HEK293 (cell line): ENCODE results near the gene IGSF21.

ENCODE experiments used
- KLF9 ChIP-seq: fragments of 450-650 bp; formaldehyde crosslinking; IDR thresholded peaks from 2 replicates; pipeline ENCODE4 v1.5.1; 2016; ENCODE audit warnings: missing biosample characterization, missing genetic modification characterization, low read depth
- MZF1 ChIP-seq: fragments of 450-650 bp; formaldehyde crosslinking; IDR thresholded peaks from 2 replicates; pipeline ENCODE4 v1.5.1; 2017; ENCODE audit warnings: missing biosample characterization, missing genetic modification characterization, borderline replicate concordance
- PRDM1 ChIP-seq: fragments of 450-650 bp; formaldehyde crosslinking; IDR thresholded peaks from 2 replicates; pipeline ENCODE4; 2016; ENCODE audit warnings: missing biosample characterization, missing genetic modification characterization
- SP2 ChIP-seq: fragments of 450-650 bp; formaldehyde crosslinking; IDR thresholded peaks from 2 replicates; pipeline ENCODE4 v1.5.1; 2016; ENCODE audit warnings: missing biosample characterization, missing genetic modification characterization
- YY2 ChIP-seq: fragments of 450-650 bp; formaldehyde crosslinking; IDR thresholded peaks from 2 replicates; pipeline ENCODE4 v1.5.1; 2016; ENCODE audit warnings: missing biosample characterization, missing genetic modification characterization
- ZBTB26 ChIP-seq: fragments of 450-650 bp; formaldehyde crosslinking; optimal IDR thresholded peaks from 2 replicates; pipeline ENCODE3; 2016; ENCODE audit warnings: missing biosample characterization, mild to moderate bottlenecking, missing genetic modification characterization
- ZFP69B ChIP-seq: fragments of 450-650 bp; formaldehyde crosslinking; IDR thresholded peaks from 2 replicates; pipeline ENCODE4 v1.5.1; 2016; ENCODE audit warnings: missing biosample characterization, missing genetic modification characterization
- ZNF138 ChIP-seq: fragments of 450-650 bp; formaldehyde crosslinking; IDR thresholded peaks from 2 replicates; pipeline ENCODE4 v1.5.1; 2016; ENCODE audit warnings: missing biosample characterization, missing genetic modification characterization, borderline replicate concordance
- ZNF274 ChIP-seq, 2 experiments: fragments of 200-500 bp in 1 of 2; fragments of 450-650 bp in 1 of 2; sonication (Bioruptor generic) in 1 of 2; formaldehyde crosslinking in 1 of 2; IDR thresholded peaks; 2 replicates each; pipeline versions ENCODE4 v1.5.1 to v1.6.1; 2014 to 2016; ENCODE audit warnings: borderline replicate concordance in 1 of 2, inconsistent platforms in 1 of 2, low read length in 1 of 2, missing biosample characterization in 1 of 2, missing genetic modification characterization in 1 of 2
- ZNF501 ChIP-seq: fragments of 450-650 bp; formaldehyde crosslinking; IDR thresholded peaks from 2 replicates; pipeline ENCODE4 v1.5.1; 2016; ENCODE audit warnings: missing biosample characterization, missing genetic modification characterization
- TF ChIP-seq, protein P1 (sequence below): fragments of 450-650 bp; formaldehyde crosslinking; IDR thresholded peaks from 2 replicates; pipeline ENCODE4 v1.5.1; 2017; ENCODE audit warnings: missing biosample characterization, missing genetic modification characterization
- TF ChIP-seq, protein P2 (sequence below): fragments of 450-650 bp; formaldehyde crosslinking; IDR thresholded peaks from 2 replicates; pipeline ENCODE4 v1.5.1; 2016; ENCODE audit warnings: missing biosample characterization, missing genetic modification characterization

DNA sequence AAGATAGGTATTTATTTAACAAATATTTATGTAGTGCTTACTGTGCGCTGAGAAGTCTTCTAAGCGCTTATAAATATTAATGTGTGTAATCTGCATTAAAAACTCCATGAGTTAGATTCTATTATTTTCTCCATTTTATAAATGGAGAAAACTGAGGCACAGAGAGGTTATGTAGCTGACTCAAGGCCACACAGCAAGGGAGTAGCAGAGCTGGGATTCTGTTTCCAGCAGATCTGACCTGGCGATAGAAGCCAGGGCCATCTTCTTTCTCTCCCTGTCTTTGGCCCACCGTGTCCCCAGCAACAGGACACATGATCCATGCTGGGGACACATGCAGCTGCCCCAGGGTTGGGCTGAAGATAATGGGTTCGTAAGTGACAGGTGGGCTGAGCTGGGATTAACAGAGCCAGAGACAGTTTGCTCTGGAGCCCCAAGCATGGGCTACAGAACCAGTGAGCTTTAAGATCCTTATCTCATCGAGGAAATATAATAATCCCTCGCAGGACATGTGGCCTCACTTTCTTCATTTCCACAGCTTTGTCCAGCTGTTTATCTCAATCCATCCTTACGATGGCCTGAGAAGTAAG, 30.3 kb downstream of the IGSF21 start:
- TF ChIP-seq, protein P1, sequence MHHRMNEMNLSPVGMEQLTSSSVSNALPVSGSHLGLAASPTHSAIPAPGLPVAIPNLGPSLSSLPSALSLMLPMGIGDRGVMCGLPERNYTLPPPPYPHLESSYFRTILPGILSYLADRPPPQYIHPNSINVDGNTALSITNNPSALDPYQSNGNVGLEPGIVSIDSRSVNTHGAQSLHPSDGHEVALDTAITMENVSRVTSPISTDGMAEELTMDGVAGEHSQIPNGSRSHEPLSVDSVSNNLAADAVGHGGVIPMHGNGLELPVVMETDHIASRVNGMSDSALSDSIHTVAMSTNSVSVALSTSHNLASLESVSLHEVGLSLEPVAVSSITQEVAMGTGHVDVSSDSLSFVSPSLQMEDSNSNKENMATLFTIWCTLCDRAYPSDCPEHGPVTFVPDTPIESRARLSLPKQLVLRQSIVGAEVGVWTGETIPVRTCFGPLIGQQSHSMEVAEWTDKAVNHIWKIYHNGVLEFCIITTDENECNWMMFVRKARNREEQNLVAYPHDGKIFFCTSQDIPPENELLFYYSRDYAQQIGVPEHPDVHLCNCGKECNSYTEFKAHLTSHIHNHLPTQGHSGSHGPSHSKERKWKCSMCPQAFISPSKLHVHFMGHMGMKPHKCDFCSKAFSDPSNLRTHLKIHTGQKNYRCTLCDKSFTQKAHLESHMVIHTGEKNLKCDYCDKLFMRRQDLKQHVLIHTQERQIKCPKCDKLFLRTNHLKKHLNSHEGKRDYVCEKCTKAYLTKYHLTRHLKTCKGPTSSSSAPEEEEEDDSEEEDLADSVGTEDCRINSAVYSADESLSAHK (tag by site-specific recombination) = no peak
- TF ChIP-seq ZNF138 (tag by site-specific recombination) = no peak
- TF ChIP-seq, protein P2, sequence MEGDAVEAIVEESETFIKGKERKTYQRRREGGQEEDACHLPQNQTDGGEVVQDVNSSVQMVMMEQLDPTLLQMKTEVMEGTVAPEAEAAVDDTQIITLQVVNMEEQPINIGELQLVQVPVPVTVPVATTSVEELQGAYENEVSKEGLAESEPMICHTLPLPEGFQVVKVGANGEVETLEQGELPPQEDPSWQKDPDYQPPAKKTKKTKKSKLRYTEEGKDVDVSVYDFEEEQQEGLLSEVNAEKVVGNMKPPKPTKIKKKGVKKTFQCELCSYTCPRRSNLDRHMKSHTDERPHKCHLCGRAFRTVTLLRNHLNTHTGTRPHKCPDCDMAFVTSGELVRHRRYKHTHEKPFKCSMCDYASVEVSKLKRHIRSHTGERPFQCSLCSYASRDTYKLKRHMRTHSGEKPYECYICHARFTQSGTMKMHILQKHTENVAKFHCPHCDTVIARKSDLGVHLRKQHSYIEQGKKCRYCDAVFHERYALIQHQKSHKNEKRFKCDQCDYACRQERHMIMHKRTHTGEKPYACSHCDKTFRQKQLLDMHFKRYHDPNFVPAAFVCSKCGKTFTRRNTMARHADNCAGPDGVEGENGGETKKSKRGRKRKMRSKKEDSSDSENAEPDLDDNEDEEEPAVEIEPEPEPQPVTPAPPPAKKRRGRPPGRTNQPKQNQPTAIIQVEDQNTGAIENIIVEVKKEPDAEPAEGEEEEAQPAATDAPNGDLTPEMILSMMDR (tag by site-specific recombination) = no peak
- no peak for TF ChIP-seq ZFP69B (tag by site-specific recombination)
- no peak for TF ChIP-seq ZNF274 (IDR thresholded peaks at IDR 0.05; ENCODE audit: low read length)
- TF ChIP-seq ZNF274 (tag by site-specific recombination; IDR thresholded peaks at IDR 0.05; ENCODE audit: borderline replicate concordance) = no peak
- TF ChIP-seq PRDM1 = no peak
- TF ChIP-seq KLF9 (tag by site-specific recombination) = no peak
- no peak for TF ChIP-seq MZF1 (tag by site-specific recombination)
- TF ChIP-seq ZNF501 (tag by site-specific recombination) = no peak
- no peak for TF ChIP-seq SP2
- no peak for TF ChIP-seq ZBTB26
- no peak for TF ChIP-seq YY2 (tag by site-specific recombination)
